Astrocyte of the spinal cord (primary cell): ENCODE measurements around the gene LMBR1.

Experiments
- DNase-seq: peaks from one replicate; pipeline ENCODE4 v3.0.0; 2011; ENCODE audit warnings: low read depth, low spot score
- H3K4me3 ChIP-seq: 2 replicates; pipeline ENCODE4 v1.5.1; 2011; ENCODE audit warnings: low read depth, mild to moderate bottlenecking, low read length, moderate library complexity
- CTCF ChIP-seq: IDR thresholded peaks from 2 replicates; pipeline ENCODE4 v1.5.1; 2012; ENCODE audit warnings: low read depth, mild to moderate bottlenecking, low read length, inconsistent platforms
- in situ Hi-C: cut with HindIII; loops from 2 replicates; pipeline ENCODE4 v1.10.0; 2017; ENCODE audit warnings: low sequenced_read_pairs

The LMBR1 gene

GRCh38 chr7:156673902-156674301 is 219.1 kb downstream of the LMBR1 start:
- no peak overlapping the region for H3K4me3 ChIP-seq
- TF ChIP-seq CTCF = no peak
- in situ Hi-C loops = no loop called here
- no peak for DNase-seq

- no peak for TF ChIP-seq CTCF
- no peak for DNase-seq
- no peak overlapping the region for H3K4me3 ChIP-seq
- in situ Hi-C loops = no loop called here
Measured at GRCh38 chr7:156673454-156673853, 219.5 kb downstream of the LMBR1 start.

GRCh38 chr7:156669035-156669828 is 223.8 kb downstream of the LMBR1 start:
- TF ChIP-seq CTCF = no peak
- no peak for DNase-seq
- H3K4me3 ChIP-seq = no peak overlapping the region
- in situ Hi-C loops = no loop called here

- in situ Hi-C loops = no loop called here
- no peak for DNase-seq
- TF ChIP-seq CTCF = no peak
- H3K4me3 ChIP-seq = no peak overlapping the region
Measured at GRCh38 chr7:156668130-156668741, 224.7 kb downstream of the LMBR1 start.

GRCh38 chr7:156667110-156667426 is 225.9 kb downstream of the LMBR1 start:
- no peak for TF ChIP-seq CTCF
- H3K4me3 ChIP-seq = no peak overlapping the region
- no peak for DNase-seq
- in situ Hi-C loops = no loop called here

GRCh38 chr7:156666368-156667109 is 226.4 kb downstream of the LMBR1 start:
- H3K4me3 ChIP-seq = no peak overlapping the region
- in situ Hi-C loops = no loop called here
- DNase-seq = no peak
- no peak for TF ChIP-seq CTCF
